GM18951 (cell line): Measurements from ENCODE around the gene SHISA2.

Experiments
- POLR2A ChIP-seq: IDR thresholded peaks from 4 replicates; pipeline ENCODE4 v1.6.1; 2011; ENCODE audit warnings: mild to moderate bottlenecking; ENCODE audit not compliant: insufficient read length, insufficient read depth; ENCODE audit errors: extremely low read depth
- in situ Hi-C: fragments of 300-500 bp; cut with MboI; formaldehyde crosslinking; loops from one replicate; pipeline ENCODE4 v1.12.0; 2022; ENCODE audit warnings: low sequenced_read_pairs, mixed read lengths, inconsistent platforms; ENCODE audit not compliant: unreplicated experiment

Gene SHISA2

GRCh38 chr13:26019881-26020870 is 31.6 kb downstream of the SHISA2 start:
- in situ Hi-C loops = no loop called here
- TF ChIP-seq POLR2A = no peak

GRCh38 chr13:26019251-26019650 is 32.6 kb downstream of the SHISA2 start:
- in situ Hi-C loops = no loop called here
- no peak for TF ChIP-seq POLR2A

- in situ Hi-C loops = no loop called here
- TF ChIP-seq POLR2A = no peak
Observed at GRCh38 chr13:26017932-26018665, 33.7 kb downstream of the SHISA2 start.

GRCh38 chr13:26017196-26017921 is 34.5 kb downstream of the SHISA2 start:
- in situ Hi-C loops = no loop called here
- TF ChIP-seq POLR2A = no peak

GRCh38 chr13:26016189-26016588 is 35.6 kb downstream of the SHISA2 start:
- in situ Hi-C loops = no loop called here
- no peak for TF ChIP-seq POLR2A

- in situ Hi-C loops = no loop called here
Observed at GRCh38 chr13:26015271-26016125, 36.3 kb downstream of the SHISA2 start.

GRCh38 chr13:26012995-26013394 is 38.8 kb downstream of the SHISA2 start:
- in situ Hi-C loops = no loop called here
- no peak for TF ChIP-seq POLR2A

More at GRCh38 chr13:26015271-26016125, 36.3 kb downstream of the SHISA2 start:
- no peak for TF ChIP-seq POLR2A

- in situ Hi-C loops = no loop called here
Observed at GRCh38 chr13:26011996-26012821, 39.6 kb downstream of the SHISA2 start.

GRCh38 chr13:26011208-26011573 is 40.6 kb downstream of the SHISA2 start:
- in situ Hi-C loops = no loop called here
- TF ChIP-seq POLR2A = no peak

More at GRCh38 chr13:26011996-26012821, 39.6 kb downstream of the SHISA2 start:
- no peak for TF ChIP-seq POLR2A

GRCh38 chr13:26010487-26011207 is 41.2 kb downstream of the SHISA2 start:
- in situ Hi-C loops = no loop called here
- no peak for TF ChIP-seq POLR2A
